Measurements from ENCODE around the gene SPRING1.

Gene SPRING1

DNA sequence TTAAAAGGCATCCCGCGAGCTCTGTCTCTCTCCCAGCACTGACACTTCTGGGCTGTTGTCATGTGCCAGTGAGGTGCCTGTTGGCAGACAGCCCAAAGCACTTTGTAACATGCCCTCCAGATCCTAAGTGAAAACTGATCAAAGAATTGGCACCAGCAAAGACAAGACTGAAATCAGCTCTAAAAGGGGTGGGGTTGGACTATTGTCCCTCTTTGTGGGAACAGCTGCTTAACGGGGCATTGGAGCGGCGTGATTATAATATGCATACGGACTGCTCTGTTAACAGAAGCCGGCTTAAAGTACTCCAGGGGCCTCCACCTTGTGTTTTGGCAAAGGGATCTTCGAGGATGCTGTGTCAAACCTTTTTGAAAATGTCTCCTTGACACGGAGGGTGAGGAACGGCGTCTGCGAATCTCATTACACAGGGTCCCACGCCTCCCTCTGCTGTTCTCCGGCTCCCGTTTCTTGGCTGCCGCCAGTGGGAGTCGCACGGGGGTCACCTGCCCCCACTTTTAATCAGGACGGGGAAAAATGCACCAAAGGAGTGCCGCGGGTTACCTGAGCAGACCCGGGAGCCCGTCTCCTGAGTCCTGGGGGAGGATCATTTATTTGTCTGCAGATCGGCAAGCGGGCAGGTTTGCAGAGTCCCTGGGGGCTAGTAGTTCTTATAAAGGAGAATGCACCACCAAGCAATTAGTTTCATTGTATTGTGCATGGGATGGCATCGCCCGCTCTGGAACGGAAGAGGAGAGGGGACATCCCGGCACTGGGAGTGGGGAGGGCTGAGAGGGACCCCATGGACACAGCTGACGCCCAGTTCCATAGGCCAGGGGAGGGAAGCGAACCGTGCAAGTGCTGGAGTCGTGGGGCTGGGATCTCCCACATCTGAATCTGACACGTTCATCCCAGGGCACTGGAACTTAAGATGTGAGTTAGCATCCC is 44.3 kb downstream of the SPRING1 start:
- Mint-ChIP-seq H3K4me3 (peak overlapping the region; percentile 71), H3K9me3 (no peaks in the 10 kb centered on the region), H3K27ac (no peak overlapping the region), H3K36me3 (ENCODE audit: low read depth) (no peaks in the 10 kb centered on the region), H3K27me3 (ENCODE audit: low read depth, poor library complexity) (peaks cover 38% of the 10 kb centered on the region), H3K4me1 (peaks cover 87% of the 10 kb centered on the region)
- DNase-seq = no peak
- TF ChIP-seq, protein P1, sequence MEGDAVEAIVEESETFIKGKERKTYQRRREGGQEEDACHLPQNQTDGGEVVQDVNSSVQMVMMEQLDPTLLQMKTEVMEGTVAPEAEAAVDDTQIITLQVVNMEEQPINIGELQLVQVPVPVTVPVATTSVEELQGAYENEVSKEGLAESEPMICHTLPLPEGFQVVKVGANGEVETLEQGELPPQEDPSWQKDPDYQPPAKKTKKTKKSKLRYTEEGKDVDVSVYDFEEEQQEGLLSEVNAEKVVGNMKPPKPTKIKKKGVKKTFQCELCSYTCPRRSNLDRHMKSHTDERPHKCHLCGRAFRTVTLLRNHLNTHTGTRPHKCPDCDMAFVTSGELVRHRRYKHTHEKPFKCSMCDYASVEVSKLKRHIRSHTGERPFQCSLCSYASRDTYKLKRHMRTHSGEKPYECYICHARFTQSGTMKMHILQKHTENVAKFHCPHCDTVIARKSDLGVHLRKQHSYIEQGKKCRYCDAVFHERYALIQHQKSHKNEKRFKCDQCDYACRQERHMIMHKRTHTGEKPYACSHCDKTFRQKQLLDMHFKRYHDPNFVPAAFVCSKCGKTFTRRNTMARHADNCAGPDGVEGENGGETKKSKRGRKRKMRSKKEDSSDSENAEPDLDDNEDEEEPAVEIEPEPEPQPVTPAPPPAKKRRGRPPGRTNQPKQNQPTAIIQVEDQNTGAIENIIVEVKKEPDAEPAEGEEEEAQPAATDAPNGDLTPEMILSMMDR (IDR thresholded peaks at IDR 0.05) = no peak

DNA sequence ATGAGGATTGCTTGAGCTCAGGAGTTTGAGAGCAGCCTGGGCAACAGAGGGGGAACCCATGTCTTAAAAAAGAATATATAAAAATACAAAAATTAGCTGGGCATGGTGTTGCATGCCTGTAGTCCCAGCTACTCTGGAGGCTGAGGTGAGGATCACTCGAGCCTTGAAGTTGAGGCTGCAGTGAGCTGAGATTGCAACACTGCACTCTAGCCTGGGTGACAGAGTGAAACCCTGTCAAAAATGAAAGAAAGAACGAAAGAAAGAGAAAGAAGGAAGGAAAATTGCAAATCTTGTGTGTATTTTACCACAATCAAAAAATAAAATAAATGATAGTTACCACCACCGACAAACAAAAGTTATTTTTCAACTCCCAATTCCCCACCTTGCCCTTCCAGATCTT is 45.3 kb downstream of the SPRING1 start:
- H3K27me3 Mint-ChIP-seq (ENCODE audit: low read depth, poor library complexity) = peaks cover 38% of the 10 kb centered on the region
- TF ChIP-seq, protein P1 (IDR thresholded peaks at IDR 0.05) = no peak
- H3K4me1 Mint-ChIP-seq = peaks cover 78% of the 10 kb centered on the region
- no peak overlapping the region for H3K27ac Mint-ChIP-seq
- H3K9me3 Mint-ChIP-seq = no peaks in the 10 kb centered on the region
- peak overlapping the region; percentile 29 for H3K4me3 Mint-ChIP-seq
- DNase-seq = no peak
- H3K36me3 Mint-ChIP-seq (ENCODE audit: low read depth) = no peaks in the 10 kb centered on the region

DNA sequence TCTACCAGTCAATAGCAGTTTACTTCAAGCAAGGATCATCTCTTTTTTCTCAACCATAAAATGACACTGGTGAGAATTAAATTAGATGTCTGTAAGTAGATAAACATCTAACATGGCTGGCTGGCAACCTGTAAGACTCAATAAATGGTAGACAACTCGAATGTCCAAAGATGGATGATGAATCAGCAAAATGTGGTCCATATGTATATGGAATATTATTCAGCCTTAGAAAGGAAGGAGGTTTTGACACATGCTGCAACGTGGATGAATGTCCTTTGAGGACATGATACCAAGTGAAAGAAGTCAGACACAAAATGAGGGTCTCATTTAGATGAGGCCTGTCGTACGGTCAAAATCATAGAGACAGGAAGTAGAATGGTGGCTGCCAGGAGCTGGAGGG is 46.2 kb downstream of the SPRING1 start:
- Mint-ChIP-seq H3K4me1 (peaks cover 68% of the 10 kb centered on the region), H3K27ac (no peak overlapping the region), H3K4me3 (no peak overlapping the region), H3K9me3 (no peaks in the 10 kb centered on the region), H3K27me3 (ENCODE audit: low read depth, poor library complexity) (peaks cover 38% of the 10 kb centered on the region), H3K36me3 (ENCODE audit: low read depth) (no peaks in the 10 kb centered on the region)
- DNase-seq = no peak
- TF ChIP-seq, protein P1 (IDR thresholded peaks at IDR 0.05) = no peak

DNA sequence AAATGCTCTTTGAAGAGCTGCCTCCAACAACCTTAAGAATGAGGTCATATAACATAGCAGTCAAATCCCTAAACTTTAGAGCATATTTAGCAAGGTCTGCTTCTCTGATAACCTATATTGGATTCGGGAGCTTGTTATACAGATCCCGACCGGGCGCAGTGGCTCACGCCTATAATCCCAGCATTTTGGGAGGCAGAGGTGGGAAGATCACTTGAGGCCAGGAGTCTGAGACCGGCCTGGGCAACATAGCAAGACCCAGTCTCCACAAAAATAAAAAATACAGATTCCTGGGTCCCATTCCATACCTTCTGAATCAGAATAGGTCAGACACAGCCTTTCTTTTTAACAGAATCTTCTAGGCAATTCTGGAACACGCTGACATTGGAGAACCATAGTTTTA is 46.7 kb downstream of the SPRING1 start:
- Mint-ChIP-seq H3K4me3 (no peak overlapping the region), H3K4me1 (peaks cover 64% of the 10 kb centered on the region), H3K36me3 (ENCODE audit: low read depth) (no peaks in the 10 kb centered on the region), H3K9me3 (no peaks in the 10 kb centered on the region), H3K27ac (no peak overlapping the region), H3K27me3 (ENCODE audit: low read depth, poor library complexity) (peaks cover 36% of the 10 kb centered on the region)
- no peak for DNase-seq
- TF ChIP-seq, protein P1 (IDR thresholded peaks at IDR 0.05) = no peak

DNA sequence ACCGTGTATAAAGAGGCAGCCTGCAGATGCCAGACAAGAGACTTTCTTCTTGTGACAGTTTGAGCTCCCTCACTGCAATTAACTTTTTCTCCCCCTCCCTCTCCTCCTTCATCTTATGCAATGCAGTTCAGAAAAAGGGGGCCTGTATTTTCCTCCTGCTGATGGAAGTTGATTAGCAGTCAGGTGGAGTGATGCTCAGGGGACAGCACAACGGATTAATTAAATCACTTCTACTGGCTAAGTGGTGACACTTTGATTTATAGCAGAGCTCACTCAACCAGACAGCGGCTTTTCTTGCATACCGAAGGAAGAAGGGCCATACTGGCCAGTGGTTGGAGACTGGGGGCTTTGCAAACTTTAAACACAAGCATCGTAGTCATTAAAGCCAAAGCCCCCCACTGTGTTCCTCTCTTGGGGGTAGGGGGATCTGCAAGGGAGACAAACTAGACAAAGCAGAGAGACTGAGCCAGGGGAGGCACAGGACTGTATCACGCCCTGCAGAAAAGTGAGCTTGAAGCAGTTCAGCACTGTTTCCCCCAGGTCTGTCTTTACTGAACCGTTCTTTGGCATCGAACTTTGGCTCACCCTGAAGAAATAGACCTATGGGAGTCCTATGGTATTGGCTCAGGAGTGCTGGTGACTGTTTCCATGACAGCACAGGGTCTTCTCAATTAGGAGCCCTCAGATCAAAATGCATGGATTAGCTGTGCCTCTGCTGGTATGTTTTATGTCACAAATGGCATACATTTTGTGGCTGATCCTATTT is 47.7 kb downstream of the SPRING1 start:
- H3K36me3 Mint-ChIP-seq (ENCODE audit: low read depth) = no peaks in the 10 kb centered on the region
- peaks cover 38% of the 10 kb centered on the region for H3K27me3 Mint-ChIP-seq (ENCODE audit: low read depth, poor library complexity)
- peaks cover 57% of the 10 kb centered on the region for H3K4me1 Mint-ChIP-seq
- TF ChIP-seq, protein P1 (IDR thresholded peaks at IDR 0.05) = no peak
- peak; percentile 44 for DNase-seq
- H3K27ac Mint-ChIP-seq = peak overlapping the region; percentile 96
- no peaks in the 10 kb centered on the region for H3K9me3 Mint-ChIP-seq
- H3K4me3 Mint-ChIP-seq = peak overlapping the region; percentile 12

Measured in nephron progenitor cell (in vitro differentiated cells).